GM12891 (cell line): Measurements from ENCODE around the gene PIP4K2C.
A peak's percentile ranks its signal among the peaks of the same experiment; 100 is the strongest.

Source experiments
- DNase-seq: peaks from one replicate; pipeline ENCODE4 v3.0.0; 2011; ENCODE audit warnings: low spot score; ENCODE audit not compliant: insufficient read length
- FAIRE-seq: peaks from 2 replicates; lab custom pipeline; 2011; peaks lifted over from hg19 to GRCh38; lab: Jason Lieb, UNC
- PAX5 ChIP-seq: IDR thresholded peaks from 2 replicates; pipeline ENCODE4 v1.6.1; 2011; ENCODE audit warnings: low read length, moderate library complexity, mild to moderate bottlenecking; ENCODE audit not compliant: insufficient read depth, severe bottlenecking
- POLR2A ChIP-seq: IDR thresholded peaks from 2 replicates; pipeline ENCODE4 v1.6.1; 2011; ENCODE audit warnings: low read depth, low read length, control low read depth
- POLR2AphosphoS5 ChIP-seq: IDR thresholded peaks from 2 replicates; pipeline ENCODE4 v1.6.1; 2011; ENCODE audit warnings: low read depth, low read length, control low read depth
- POU2F2 ChIP-seq: IDR thresholded peaks from 2 replicates; pipeline ENCODE4 v1.6.1; 2011; ENCODE audit warnings: low read depth, mild to moderate bottlenecking, control low read depth, low read length, moderate library complexity
- SPI1 ChIP-seq: IDR thresholded peaks from 2 replicates; pipeline ENCODE4 v1.6.1; 2011; ENCODE audit warnings: low read depth, low read length, control low read depth
- TAF1 ChIP-seq: IDR thresholded peaks from 2 replicates; pipeline ENCODE4 v1.6.1; 2011; ENCODE audit warnings: low read depth, low read length, control low read depth

The PIP4K2C gene

DNA sequence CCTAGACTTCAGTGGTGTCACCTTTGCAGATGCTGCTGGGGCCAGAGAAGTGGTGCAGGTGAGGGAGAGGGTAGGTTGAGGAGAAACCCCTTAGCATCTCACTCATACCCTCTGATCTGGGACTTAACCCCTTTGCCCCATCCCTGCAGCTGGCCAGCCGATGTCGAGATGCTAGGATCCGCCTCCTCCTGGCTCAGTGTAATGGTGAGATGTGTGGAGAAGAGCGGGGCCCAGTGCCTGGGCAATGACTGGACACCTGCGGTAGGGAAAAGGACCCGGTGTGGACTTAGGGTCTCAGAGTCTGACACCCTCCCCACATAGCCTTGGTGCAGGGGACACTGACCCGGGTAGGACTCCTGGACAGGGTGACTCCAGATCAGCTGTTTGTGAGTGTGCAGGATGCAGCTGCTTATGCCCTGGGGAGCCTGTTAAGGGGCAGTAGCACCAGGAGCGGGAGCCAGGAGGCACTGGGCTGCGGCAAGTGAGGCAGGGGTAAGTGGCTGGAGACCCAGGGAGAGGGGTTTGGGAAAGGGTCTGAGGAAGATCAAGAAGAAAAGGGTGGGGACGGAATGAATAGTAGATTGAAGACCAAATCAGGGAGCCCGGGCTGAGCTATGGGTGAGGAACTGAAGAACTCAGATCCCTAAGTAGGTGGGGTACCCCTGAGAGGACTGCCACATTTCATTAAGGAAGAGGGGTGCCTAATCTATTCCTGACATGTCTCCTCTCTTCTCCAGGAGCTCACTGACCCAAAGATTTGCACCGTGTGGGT lies 34.5 kb downstream of the PIP4K2C start:
- DNase-seq (no peak), FAIRE-seq (no peak)
- TF ChIP-seq POU2F2: no peak
- no peak for TF ChIP-seq TAF1
- no peak for TF ChIP-seq POLR2A
- no peak for TF ChIP-seq POLR2AphosphoS5
- no peak for TF ChIP-seq SPI1
- TF ChIP-seq PAX5: no peak

DNA sequence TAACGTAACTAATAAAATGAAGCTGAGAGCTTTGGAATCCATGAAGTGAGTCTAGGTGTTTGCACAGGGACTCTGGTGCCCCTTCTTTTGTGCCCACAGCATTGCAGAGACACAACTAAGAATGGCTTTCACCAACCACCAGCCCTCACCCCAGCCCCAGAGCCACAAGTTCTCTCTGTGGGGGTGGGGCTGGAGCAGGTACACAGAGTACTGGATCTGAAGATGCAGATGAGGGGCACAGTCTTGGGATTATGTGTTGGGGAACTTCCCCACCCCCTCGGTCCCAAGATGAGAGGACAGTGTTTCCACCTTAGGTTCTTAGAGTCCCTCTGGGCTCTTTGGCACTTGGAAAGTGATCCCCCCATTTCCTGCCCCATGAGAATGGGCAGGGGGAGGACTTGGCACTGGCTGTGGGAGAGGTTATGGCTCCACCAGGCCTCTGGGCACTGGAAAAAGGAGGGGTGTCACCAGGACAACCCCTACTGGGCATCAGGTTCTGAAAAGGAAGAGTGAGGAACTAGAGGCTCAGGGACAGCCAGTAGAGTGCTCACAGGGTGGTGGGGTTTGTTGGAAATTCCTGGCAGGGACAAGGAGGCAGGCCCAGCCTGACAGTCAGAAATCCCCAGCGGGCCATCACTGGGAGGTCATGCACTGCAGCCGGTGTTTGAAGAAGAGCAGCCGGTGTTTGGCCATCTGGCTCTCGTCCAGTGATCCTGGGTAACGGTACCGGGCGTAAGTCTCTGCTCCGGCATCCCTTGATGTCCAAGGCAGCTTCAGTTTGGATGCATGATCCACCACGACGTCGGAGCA lies 35.3 kb downstream of the PIP4K2C start:
- TF ChIP-seq POLR2AphosphoS5: no peak
- FAIRE-seq: no peak
- no peak for DNase-seq

DNA sequence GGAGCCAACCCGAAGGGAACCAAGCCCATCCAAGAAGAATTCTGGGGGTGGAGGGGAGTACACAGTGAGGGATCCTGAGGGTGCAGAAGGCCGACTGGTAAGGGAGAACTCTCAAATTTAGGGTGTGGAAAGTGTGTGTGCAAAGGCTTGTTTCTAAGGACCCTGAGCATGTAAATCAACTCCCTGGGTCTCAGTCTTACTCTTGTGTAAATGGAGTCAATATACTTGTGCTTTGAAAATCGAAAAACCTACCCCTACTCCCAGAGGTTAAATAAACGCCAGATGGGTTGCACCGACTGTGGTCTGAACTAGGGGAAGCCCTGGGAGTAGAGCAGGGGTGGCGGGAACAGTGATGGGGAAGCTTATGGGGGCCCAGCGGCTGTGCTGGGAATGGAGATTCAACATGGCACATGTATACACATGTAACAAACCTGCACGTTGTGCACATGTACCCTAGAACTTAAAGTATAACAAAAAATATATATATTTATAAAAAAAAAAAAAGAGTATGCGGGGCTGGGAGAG lies 36.0 kb downstream of the PIP4K2C start:
- FAIRE-seq (peak; percentile 35), DNase-seq (no peak)
- TF ChIP-seq POLR2A (no peak), TAF1 (no peak), SPI1 (no peak), POLR2AphosphoS5 (no peak), PAX5 (no peak), POU2F2 (no peak)

DNA sequence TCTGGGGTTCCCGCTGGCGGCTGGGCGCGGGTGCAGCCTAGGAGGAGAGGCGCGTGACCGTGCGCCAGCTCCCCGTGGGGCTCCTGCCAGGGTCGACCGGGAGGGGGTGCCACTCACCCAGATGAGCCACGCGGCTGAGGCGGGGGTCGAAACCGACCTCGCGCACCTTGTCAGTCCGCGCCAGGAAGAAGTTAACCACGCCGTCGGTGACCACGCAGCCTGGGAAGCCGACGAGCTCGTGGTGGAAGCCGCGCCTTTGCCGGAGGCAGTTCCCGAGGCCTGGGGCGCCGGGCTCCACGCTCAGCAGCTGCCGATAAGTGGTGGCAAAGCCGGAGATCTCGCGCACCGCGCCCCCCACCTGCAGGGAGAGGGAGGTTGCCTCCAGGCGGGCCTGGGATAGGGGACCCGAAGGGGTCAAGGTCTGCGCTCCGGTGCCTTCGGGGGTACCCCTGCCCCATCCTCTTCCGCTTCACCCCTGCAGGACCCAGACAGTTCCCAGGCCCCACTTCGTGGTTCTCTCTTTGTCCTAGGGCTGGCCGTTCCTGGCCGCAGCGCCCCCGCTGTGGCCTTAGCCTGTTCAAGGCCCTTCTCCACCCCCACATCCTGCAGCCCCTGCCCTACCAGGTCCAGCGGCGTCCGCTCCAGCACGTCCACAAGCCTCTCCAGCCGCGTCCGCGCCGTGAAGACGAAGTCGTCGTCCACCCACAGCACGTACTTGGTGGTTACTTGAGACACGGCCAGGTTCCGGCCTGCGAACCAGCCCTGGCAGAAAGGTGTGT lies 36.7 kb downstream of the PIP4K2C start:
- DNase-seq (no peak), FAIRE-seq (peak; percentile 78)
- TF ChIP-seq POLR2AphosphoS5 (no peak), POU2F2 (no peak), SPI1 (no peak), PAX5 (no peak), POLR2A (no peak), TAF1 (no peak)

DNA sequence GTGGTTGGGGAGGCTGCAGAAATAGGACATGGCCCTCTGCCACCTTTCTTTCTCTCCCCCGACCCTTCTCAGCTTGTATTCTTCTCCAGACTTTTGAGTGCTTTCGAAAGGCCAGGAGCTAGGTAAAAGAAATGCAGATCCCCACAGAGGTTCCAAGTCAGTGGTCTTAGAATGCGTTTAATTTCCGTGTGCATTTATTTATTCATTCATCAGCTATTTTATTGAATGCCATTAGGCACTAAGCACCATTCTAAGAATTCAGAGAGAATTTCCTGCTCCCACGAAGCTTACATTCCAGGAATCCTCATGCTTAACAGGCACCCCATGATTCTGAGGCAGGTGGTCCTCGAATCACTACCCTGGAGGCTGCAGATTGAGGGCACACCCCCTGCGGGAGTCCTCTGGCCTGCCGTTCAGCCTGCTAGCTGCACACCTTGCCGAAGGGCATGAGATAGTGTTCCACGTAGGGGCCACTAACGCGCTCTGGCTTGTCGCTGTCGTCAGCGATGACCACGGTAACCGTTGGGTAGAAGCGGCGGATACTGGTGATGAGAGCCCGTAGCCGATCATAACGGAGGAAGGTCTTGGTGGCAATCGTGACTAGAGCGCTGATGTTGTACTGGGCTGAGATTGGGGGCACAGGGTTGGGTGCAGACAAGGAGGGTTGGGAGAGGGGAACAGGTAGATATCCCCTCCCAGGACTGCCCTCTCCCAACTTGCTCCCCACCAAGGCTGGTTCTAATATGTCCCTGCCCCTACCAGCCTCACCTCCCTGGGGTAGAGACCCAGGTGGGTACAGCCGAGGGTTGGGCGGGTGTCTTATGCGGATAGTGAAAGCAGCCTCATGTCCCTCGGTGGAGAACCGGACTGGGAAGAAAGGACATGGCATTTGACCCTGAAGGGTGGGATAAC lies 37.5 kb downstream of the PIP4K2C start:
- DNase-seq (no peak), FAIRE-seq (no peak)
- TF ChIP-seq POU2F2 (no peak), TAF1 (no peak), SPI1 (no peak), POLR2AphosphoS5 (no peak), PAX5 (no peak), POLR2A (no peak)

DNA sequence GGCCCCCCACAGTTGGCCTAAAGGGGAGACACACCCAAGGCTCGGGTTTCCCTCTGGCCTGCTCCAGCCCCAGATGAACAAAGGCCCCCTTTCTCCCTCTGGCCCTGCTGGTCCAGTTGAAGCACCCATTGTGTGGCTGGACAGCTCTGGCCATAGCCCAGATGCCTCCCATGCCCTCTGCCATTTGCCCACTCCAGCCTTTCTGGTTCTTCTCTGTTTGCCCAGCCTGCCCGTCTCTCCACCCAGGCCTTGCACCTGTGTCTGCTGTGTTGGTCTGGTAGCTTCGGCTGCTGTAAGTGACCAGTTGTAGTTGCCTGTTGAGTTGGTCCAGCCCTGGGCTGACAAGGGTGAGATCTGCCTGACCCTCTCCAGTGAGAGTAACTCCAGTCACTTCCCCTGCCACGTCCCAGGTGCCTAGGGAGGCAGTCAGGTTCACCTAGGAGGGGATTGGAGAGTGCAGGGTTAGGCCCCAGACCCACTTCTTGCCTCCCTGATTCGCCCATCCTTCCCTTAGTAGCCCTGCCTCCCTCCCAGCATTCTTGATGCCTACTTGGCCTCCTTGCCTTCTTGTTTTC lies 39.0 kb downstream of the PIP4K2C start:
- no peak for FAIRE-seq
- DNase-seq: peak; percentile 5

DNA sequence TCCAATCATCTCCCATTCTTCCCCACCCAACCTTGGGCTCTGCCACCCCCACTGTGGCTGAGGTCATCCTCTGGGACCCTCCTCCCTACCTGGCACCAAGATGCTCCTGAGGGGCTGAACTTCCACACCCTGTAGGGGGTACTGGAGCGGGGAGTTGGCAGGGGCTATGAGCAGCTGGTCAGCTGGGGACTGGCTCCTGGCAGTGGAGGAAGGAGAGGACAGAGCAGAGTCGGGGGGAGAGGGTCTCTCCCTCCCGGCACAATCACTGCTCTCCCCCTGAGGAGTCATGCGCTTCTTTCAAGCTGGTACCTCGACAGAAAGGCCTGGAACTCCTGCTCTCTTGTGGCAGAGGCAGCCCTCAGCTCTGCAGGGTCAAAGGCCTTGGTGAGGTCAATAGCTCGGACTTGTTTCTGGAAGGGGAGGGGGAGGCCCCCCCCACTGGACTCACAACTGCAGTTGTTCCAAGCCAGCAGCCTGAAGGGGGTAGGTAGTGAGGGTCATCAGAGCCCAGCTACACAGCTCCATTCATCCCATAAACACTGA lies 40.0 kb downstream of the PIP4K2C start:
- DNase-seq (peak; percentile 7), FAIRE-seq (no peak)
- TF ChIP-seq SPI1 (no peak), POU2F2 (no peak), POLR2AphosphoS5 (no peak), POLR2A (no peak), PAX5 (no peak), TAF1 (no peak)

More for the DNA sequence above, 39.0 kb downstream of the PIP4K2C start:
- TF ChIP-seq SPI1 (no peak), TAF1 (no peak), POU2F2 (no peak), PAX5 (no peak), POLR2AphosphoS5 (no peak), POLR2A (no peak)

DNA sequence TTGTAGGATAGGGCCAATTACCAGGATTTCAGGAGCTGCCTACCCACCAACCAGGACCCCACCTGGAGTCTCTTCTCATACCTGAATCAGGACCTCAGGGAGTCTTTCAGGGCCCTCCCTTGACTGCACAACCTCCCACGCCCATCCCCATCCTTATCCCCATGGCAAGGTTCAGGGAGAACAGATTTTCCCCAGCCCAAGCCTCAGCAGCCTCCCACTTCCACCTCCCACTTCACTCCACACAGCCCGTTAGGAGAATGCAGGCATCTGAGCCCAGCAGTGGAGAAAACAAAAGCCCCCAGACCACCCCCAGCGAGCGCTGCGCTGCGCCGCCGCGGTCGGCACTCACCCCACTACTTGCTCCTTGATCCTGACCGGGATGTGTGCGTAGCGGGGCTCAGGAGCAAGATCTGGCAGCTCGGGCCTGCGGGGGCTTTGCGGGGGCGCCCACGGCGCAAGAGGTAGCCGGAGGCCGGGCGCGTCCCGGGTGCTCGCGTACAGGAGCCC lies 40.6 kb downstream of the PIP4K2C start:
- DNase-seq (peak; percentile 16), FAIRE-seq (no peak)
- no peak for TF ChIP-seq POLR2AphosphoS5
- no peak for TF ChIP-seq TAF1
- TF ChIP-seq SPI1: no peak
- no peak for TF ChIP-seq POU2F2
- no peak for TF ChIP-seq PAX5
- TF ChIP-seq POLR2A: no peak
